GM21619 (cell line): ENCODE measurements around the gene HLA-F.

ENCODE experiments used
- ATAC-seq: cut with Tn5 transposase; IDR thresholded peaks from one replicate; pipeline ENCODE4 v1.9.1; 2021; ENCODE audit not compliant: unreplicated experiment

Gene HLA-F

GRCh38 chr6:29723262-29723665 lies at the start of gene HLA-F:
Gene HLA-F (plus strand): TSS chr6:29723434. CDS start chr6:29723464, 30 bp downstream.
- peak; percentile 84 for ATAC-seq

- no peak for ATAC-seq
These were observed 49.2 kb upstream of the HLA-F start for GRCh38 chr6:29674008-29674407.

GRCh38 chr6:29675561-29675960 lies 47.7 kb upstream of the HLA-F start:
- ATAC-seq = no peak

- no peak for ATAC-seq
These were observed 46.1 kb upstream of the HLA-F start for GRCh38 chr6:29676981-29677601.

GRCh38 chr6:29678114-29678513 lies 45.1 kb upstream of the HLA-F start:
- no peak for ATAC-seq

GRCh38 chr6:29679962-29680361 lies 43.3 kb upstream of the HLA-F start:
- no peak for ATAC-seq

GRCh38 chr6:29680416-29680815 lies 42.8 kb upstream of the HLA-F start:
- no peak for ATAC-seq

GRCh38 chr6:29680904-29681303 lies 42.3 kb upstream of the HLA-F start, which contains the start of gene ZFP57:
Gene ZFP57 (minus strand): TSS chr6:29681152. CDS start chr6:29677003, 4,149 bp downstream.
- ATAC-seq = no peak

- ATAC-seq = no peak
These were observed 41.4 kb upstream of the HLA-F start for GRCh38 chr6:29681811-29682210.

GRCh38 chr6:29685718-29686326 lies 37.4 kb upstream of the HLA-F start:
- ATAC-seq = no peak

GRCh38 chr6:29694637-29695036 lies 28.6 kb upstream of the HLA-F start:
- no peak for ATAC-seq

GRCh38 chr6:29696147-29697125 lies 26.8 kb upstream of the HLA-F start:
- ATAC-seq = no peak

- ATAC-seq = no peak
These were observed 20.6 kb upstream of the HLA-F start for GRCh38 chr6:29702519-29703103.

GRCh38 chr6:29705389-29706231 lies 17.6 kb upstream of the HLA-F start:
- no peak for ATAC-seq

GRCh38 chr6:29708432-29709179 lies 14.6 kb upstream of the HLA-F start:
- ATAC-seq = no peak

- ATAC-seq = no peak
These were observed 14.0 kb upstream of the HLA-F start for GRCh38 chr6:29709188-29709587.

- no peak for ATAC-seq
These were observed 12.8 kb upstream of the HLA-F start for GRCh38 chr6:29710281-29710941.

GRCh38 chr6:29720863-29721262 lies 2.4 kb upstream of the HLA-F start:
- ATAC-seq = no peak
